Astrocyte (in vitro differentiated cells and primary cell): ENCODE data around the gene ELMO1.

Experiments
- CTCF ChIP-seq: IDR thresholded peaks from 2 replicates; pipeline ENCODE4 v1.5.1; 2011; ENCODE audit warnings: low read depth, mild to moderate bottlenecking, inconsistent platforms, low read length, moderate library complexity; ENCODE audit not compliant: insufficient read depth
- EZH2 ChIP-seq: IDR thresholded peaks from 2 replicates; pipeline ENCODE4 v1.6.1; 2012; ENCODE audit warnings: mild to moderate bottlenecking, low read length, inconsistent platforms; ENCODE audit not compliant: insufficient read depth

GRCh38 chr7:37198041-37198905, 250.4 kb downstream of the ELMO1 start:
- TF ChIP-seq CTCF: no peak
- no peak for TF ChIP-seq EZH2
